ENCODE results near the gene WASHC2A.
"Not testable (repeated sequence)": the region's sequence is repeated elsewhere in the genome, so short reads cannot be mapped to it uniquely, and the experiment has no call there.

- not testable (repeated sequence) for TF ChIP-seq CTCF (conservative IDR thresholded peaks at IDR 0.05; ENCODE audit: low read length); EZH2phosphoT487 (IDR thresholded peaks at IDR 0.05; ENCODE audit: borderline replicate concordance)
Measured at GRCh38 chr10:50174788-50175525, 107.2 kb downstream of the WASHC2A start.
